HEK293 (cell line): ENCODE measurements around the gene UQCRFS1.

Experiments
- CTCF ChIP-seq: fragments of 450-650 bp; formaldehyde crosslinking; IDR thresholded peaks from 2 replicates; pipeline ENCODE4 v1.5.1; 2016; ENCODE audit warnings: missing biosample characterization, missing genetic modification characterization
- ZFP3 ChIP-seq: fragments of 450-650 bp; formaldehyde crosslinking; IDR thresholded peaks from 2 replicates; pipeline ENCODE4 v1.5.1; 2016; ENCODE audit warnings: low read depth, missing biosample characterization, missing genetic modification characterization
- ZNF549 ChIP-seq: fragments of 450-650 bp; IDR thresholded peaks from 2 replicates; pipeline ENCODE4 v1.5.1; 2018; ENCODE audit warnings: missing biosample characterization, missing genetic modification characterization, mild to moderate bottlenecking, inconsistent platforms, moderate library complexity

GRCh38 chr19:29172302-29172701 lies 40.6 kb downstream of the UQCRFS1 start:
- no peak for TF ChIP-seq ZNF549 (tag by site-specific recombination)
- no peak for TF ChIP-seq ZFP3 (tag by site-specific recombination)
- TF ChIP-seq CTCF = no peak
